Thyroid gland (tissue), 4 donors: Measurements from ENCODE around the gene IL7R. TPM values are rescaled to one million over a fixed set of nuclear protein-coding genes. Genes with fewer than 3 reads are reported as not detected.
"Not testable (repeated sequence)": the region's sequence is repeated elsewhere in the genome, so short reads cannot be mapped to it uniquely, and the experiment has no call there.

ENCODE experiments used
- DNase-seq, 2 donors: peaks; one replicate each; pipeline ENCODE4 v3.0.0-alpha.2; 2019
- H3K27ac ChIP-seq, 3 donors: fragments of 200-600 bp; sonication (generic); 1 replicate in 2 of 3; 2 replicates in 1 of 3; pipeline ENCODE4 v1.5.1; 2016 to 2019; ENCODE audit warnings: mild to moderate bottlenecking in 1 of 3, moderate library complexity in 1 of 3
- H3K27me3 ChIP-seq: fragments of 200-600 bp; sonication (generic); one replicate; pipeline ENCODE4 v1.5.1; 2019
- H3K36me3 ChIP-seq, 2 donors: fragments of 200-600 bp; sonication (generic); one replicate each; pipeline ENCODE4 v1.5.1; 2016 to 2019
- H3K4me1 ChIP-seq, 2 donors: fragments of 200-600 bp; sonication (generic); one replicate each; pipeline ENCODE4 v1.5.1; 2017 to 2019
- H3K4me3 ChIP-seq, 3 donors: fragments of 200-600 bp; sonication (generic); replicated peaks in 1 of 3; 1 replicate in 2 of 3; 2 replicates in 1 of 3; pipeline ENCODE4 v1.5.1; 2016; ENCODE audit warnings: mild to moderate bottlenecking in 1 of 3
- H3K9me3 ChIP-seq: fragments of 200-600 bp; sonication (generic); one replicate; pipeline ENCODE4 v1.5.1; 2017
- CTCF ChIP-seq, 6 experiments: fragments of 200-600 bp in 3 of 6; fragments of 450-650 bp in 3 of 6; sonication (generic) in 3 of 6; IDR thresholded peaks; one replicate each; pipeline ENCODE4 v1.5.1; 2016 to 2019; ENCODE audit warnings: antibody characterized with exemption in 6 of 6, mild to moderate bottlenecking in 2 of 6, inconsistent platforms in 1 of 6, moderate library complexity in 1 of 6
- POLR2A ChIP-seq, 2 donors: fragments of 450-650 bp; IDR thresholded peaks; one replicate each; pipeline ENCODE4 v1.6.1; 2017; ENCODE audit warnings: antibody characterized with exemption in 2 of 2, mild to moderate bottlenecking in 2 of 2, moderate library complexity in 1 of 2
- WGBS, 2 donors: methylation state at CpG; one replicate each; pipeline ENCODE4 v1.1.5; 2017; 5-methylcytosine and 5-hydroxymethylcytosine counted together
- intact Hi-C: fragments of 100-400 bp; cut with DNase I; formaldehyde crosslinking; loops from one replicate; pipeline ENCODE4 v1.15.1; 2023
- total RNA-seq, 4 donors: library from RNA; depleted of rRNA; stranded (reverse); fragments of >200 nt; gene quantifications; one replicate each; pipeline ENCODE4 v1.2.3, GENCODE V29; 2016

Gene IL7R
- total RNA-seq, 4 donors from 2014 or later: 12.7 to 29.0 (median 15.1) TPM

- no peaks in the 10 kb centered on the region for H3K27me3 ChIP-seq
- H3K9me3 ChIP-seq: no peaks in the 10 kb centered on the region
- intact Hi-C loops: no loop called here
- WGBS, 2 donors: 88 to 91% methylated on average over 3 of the region's 3 CpGs
- no peak for DNase-seq
- no peaks in the 10 kb centered on the region for H3K36me3 ChIP-seq
- peaks cover 0 to 16% of the 10 kb centered on the region in 2 donors for H3K4me1 ChIP-seq
- TF ChIP-seq POLR2A (IDR thresholded peaks at IDR 0.05): no peak
- no peak for TF ChIP-seq CTCF (IDR thresholded peaks at IDR 0.05)
- H3K4me3 ChIP-seq: no peak overlapping the region
- no peak overlapping the region for H3K27ac ChIP-seq
These were observed 29.7 kb downstream of the IL7R start for GRCh38 chr5:35886381-35886780.

GRCh38 chr5:35887321-35888100 lies 30.8 kb downstream of the IL7R start:
- Histone ChIP-seq H3K4me3 (no peak overlapping the region), H3K9me3 (no peaks in the 10 kb centered on the region), H3K27ac (no peak overlapping the region), H3K36me3 (no peaks in the 10 kb centered on the region), H3K4me1 (peaks cover 0 to 16% of the 10 kb centered on the region in 2 donors), H3K27me3 (no peaks in the 10 kb centered on the region)
- no peak for DNase-seq
- WGBS, 2 donors: 72 to 77% methylated on average over 5 of the region's 5 CpGs
- intact Hi-C loops: no loop called here
- TF ChIP-seq CTCF (IDR thresholded peaks at IDR 0.05) (no peak), POLR2A (IDR thresholded peaks at IDR 0.05) (no peak)

- no peaks in the 10 kb centered on the region for H3K9me3 ChIP-seq
- 48 to 50% methylated on average over 5 of the region's 5 CpGs for WGBS, 2 donors
- intact Hi-C loops: no loop called here
- no peaks in the 10 kb centered on the region for H3K27me3 ChIP-seq
- DNase-seq: peak; percentile 8 to 51
- no peak overlapping the region for H3K4me3 ChIP-seq
- TF ChIP-seq POLR2A (IDR thresholded peaks at IDR 0.05) (no peak), CTCF (IDR thresholded peaks at IDR 0.05) (no peak)
- H3K36me3 ChIP-seq: no peaks in the 10 kb centered on the region
- H3K4me1 ChIP-seq: peaks cover 0 to 6% of the 10 kb centered on the region in 2 donors
- H3K27ac ChIP-seq: no peak overlapping the region
These were observed 33.6 kb downstream of the IL7R start for GRCh38 chr5:35890021-35891020.

DNA sequence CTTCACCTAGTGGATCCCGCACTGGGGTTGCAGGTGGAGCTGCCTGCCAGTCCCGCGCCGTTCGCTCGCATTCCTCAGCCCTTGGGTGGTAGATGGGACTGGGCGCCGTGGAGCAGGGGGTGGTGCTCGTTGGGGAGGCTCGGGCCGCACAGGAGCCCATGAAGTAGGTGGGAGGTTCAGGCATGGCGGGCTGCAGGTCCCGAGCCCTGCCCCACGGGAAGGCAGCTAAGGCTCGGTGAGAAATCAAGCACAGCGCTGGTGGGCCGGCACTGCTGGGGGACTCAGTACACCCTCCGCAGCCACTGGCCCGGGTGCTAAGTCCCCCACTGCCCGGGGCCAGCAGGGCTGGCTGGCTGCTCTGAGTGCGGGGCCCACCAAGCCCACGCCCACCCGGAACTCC lies 36.1 kb downstream of the IL7R start:
- DNase-seq, H3K27ac ChIP-seq, H3K4me3 ChIP-seq, intact Hi-C loops, H3K9me3 ChIP-seq, H3K4me1 ChIP-seq, H3K27me3 ChIP-seq, H3K36me3 ChIP-seq: not testable (repeated sequence)
- 100% methylated on average over 6 to 17 of the region's 23 CpGs for WGBS, 2 donors

DNA sequence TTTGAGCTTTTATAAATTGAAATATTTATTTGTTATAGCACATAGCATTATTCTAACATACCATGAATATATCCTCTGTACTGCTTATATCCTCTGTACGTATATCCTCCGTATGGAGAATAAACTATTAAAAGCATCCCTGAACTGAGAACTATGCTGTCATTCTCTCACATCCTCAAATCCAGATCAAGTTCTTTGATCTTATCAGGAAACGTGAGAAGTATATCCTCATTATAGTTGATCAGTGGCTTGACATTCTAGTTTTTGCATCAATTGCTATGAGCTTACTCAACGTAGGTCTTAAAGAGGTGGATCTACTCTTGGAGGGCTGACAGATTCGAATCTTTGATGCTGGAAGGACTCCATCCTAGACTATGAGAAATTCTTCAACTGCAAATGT lies 37.4 kb downstream of the IL7R start:
- intact Hi-C loops: no loop called here
- 92 to 93% methylated on average over 5 of the region's 5 CpGs for WGBS, 2 donors

More for the DNA sequence above, 37.4 kb downstream of the IL7R start:
- H3K4me1 ChIP-seq: peaks cover 0 to 6% of the 10 kb centered on the region in 2 donors
- H3K9me3 ChIP-seq: no peaks in the 10 kb centered on the region
- TF ChIP-seq POLR2A (IDR thresholded peaks at IDR 0.05) (no peak), CTCF (IDR thresholded peaks at IDR 0.05) (no peak)
- no peak overlapping the region for H3K4me3 ChIP-seq
- H3K36me3 ChIP-seq: no peaks in the 10 kb centered on the region
- H3K27ac ChIP-seq: no peak overlapping the region
- no peak for DNase-seq
- no peaks in the 10 kb centered on the region for H3K27me3 ChIP-seq
